Trophoblast cell (in vitro differentiated cells and primary cell): Measurements from ENCODE around the gene MYH10.

Experiments used
- DNase-seq, 2 donors: peaks; one replicate each; pipeline ENCODE4 v3.0.0-alpha.2; 2016
- H2AFZ ChIP-seq: 2 replicates; pipeline ENCODE4 v1.6.1; 2013; ENCODE audit warnings: low read length, moderate library complexity, mild to moderate bottlenecking; ENCODE audit not compliant: insufficient read depth, poor library complexity
- H2AK5ac ChIP-seq: 2 replicates; pipeline ENCODE4 v1.6.1; 2013; ENCODE audit warnings: mild to moderate bottlenecking, low read length
- H2BK120ac ChIP-seq: 2 replicates; pipeline ENCODE4 v1.6.1; 2013; ENCODE audit warnings: low read length, mild to moderate bottlenecking, moderate library complexity; ENCODE audit not compliant: insufficient read depth, poor library complexity
- H2BK12ac ChIP-seq: 2 replicates; pipeline ENCODE4 v1.6.1; 2013; ENCODE audit warnings: mild to moderate bottlenecking, low read length, moderate library complexity
- H2BK5ac ChIP-seq: 2 replicates; pipeline ENCODE4 v1.6.1; 2013; ENCODE audit warnings: low read length, low read depth, moderate library complexity, mild to moderate bottlenecking; ENCODE audit not compliant: poor library complexity
- H3K14ac ChIP-seq: 2 replicates; pipeline ENCODE4 v1.6.1; 2013; ENCODE audit warnings: mild to moderate bottlenecking, low read length
- H3K18ac ChIP-seq: 2 replicates; pipeline ENCODE4 v1.6.1; 2013; ENCODE audit warnings: mild to moderate bottlenecking, low read length
- H3K23ac ChIP-seq: 2 replicates; pipeline ENCODE4 v1.6.1; 2013; ENCODE audit warnings: low read length
- H3K27ac ChIP-seq: 2 replicates; pipeline ENCODE4 v1.5.1; 2013; ENCODE audit warnings: low read depth, mild to moderate bottlenecking, inconsistent platforms, low read length, moderate library complexity
- H3K27me3 ChIP-seq: 2 replicates; pipeline ENCODE4 v1.6.1; 2013; ENCODE audit warnings: inconsistent platforms, mild to moderate bottlenecking, low read length, moderate library complexity; ENCODE audit not compliant: insufficient read depth
- H3K36me3 ChIP-seq, 2 experiments: 1 replicate in 1 of 2; 2 replicates in 1 of 2; pipeline ENCODE4 v1.6.1; 2013; ENCODE audit warnings: low read length in 2 of 2, mild to moderate bottlenecking in 2 of 2, moderate library complexity in 1 of 2; ENCODE audit not compliant: insufficient read depth in 2 of 2, control insufficient read depth in 1 of 2
- H3K4ac ChIP-seq: 2 replicates; pipeline ENCODE4 v1.6.1; 2013; ENCODE audit warnings: low read depth, mild to moderate bottlenecking, low read length, moderate library complexity
- H3K4me1 ChIP-seq, 2 experiments: 1 replicate in 1 of 2; 2 replicates in 1 of 2; pipeline ENCODE4 v1.6.1; 2013; ENCODE audit warnings: low read length in 2 of 2, mild to moderate bottlenecking in 2 of 2, moderate library complexity in 1 of 2; ENCODE audit not compliant: insufficient read depth in 2 of 2, control insufficient read depth in 1 of 2
- H3K4me2 ChIP-seq: 2 replicates; pipeline ENCODE4 v1.6.1; 2013; ENCODE audit warnings: inconsistent platforms, mild to moderate bottlenecking, low read length, moderate library complexity
- H3K4me3 ChIP-seq: 2 replicates; pipeline ENCODE4 v1.5.1; 2013; ENCODE audit warnings: mild to moderate bottlenecking, low read depth, low read length, inconsistent platforms
- H3K79me1 ChIP-seq: one replicate; pipeline ENCODE4 v1.6.1; 2013; ENCODE audit warnings: low read length
- H3K79me2 ChIP-seq: 2 replicates; pipeline ENCODE4 v1.6.1; 2013; ENCODE audit warnings: low read length, mild to moderate bottlenecking; ENCODE audit not compliant: control insufficient read depth, insufficient read depth, poor library complexity
- H3K9ac ChIP-seq: 2 replicates; pipeline ENCODE4 v1.6.1; 2013; ENCODE audit warnings: mild to moderate bottlenecking, low read length
- H3K9me3 ChIP-seq: 2 replicates; pipeline ENCODE4 v1.6.1; 2013; ENCODE audit warnings: low read depth, mild to moderate bottlenecking, control low read depth, inconsistent platforms, low read length; ENCODE audit not compliant: insufficient read depth
- H4K12ac ChIP-seq: 2 replicates; pipeline ENCODE4 v1.6.1; 2013; ENCODE audit warnings: low read depth, mild to moderate bottlenecking, low read length, moderate library complexity
- H4K8ac ChIP-seq: 2 replicates; pipeline ENCODE4 v1.6.1; 2013; ENCODE audit warnings: low read depth, mild to moderate bottlenecking, low read length, moderate library complexity
- H4K91ac ChIP-seq: one replicate; pipeline ENCODE4 v1.6.1; 2013; ENCODE audit warnings: low read depth, mild to moderate bottlenecking, low read length, moderate library complexity
- WGBS: extraction: QIAGEN DNeasy Blood & Tissue Kit; methylation state at CpG from one replicate; pipeline ENCODE4 v1.1.7; 2013; ENCODE audit warnings: missing lambda C conversion rate; ENCODE audit not compliant: insufficient read length, insufficient coverage; ENCODE audit errors: extremely low coverage; 5-methylcytosine and 5-hydroxymethylcytosine counted together

MYH10 gene

GRCh38 chr17:8470447-8471047 is 160.0 kb downstream of the MYH10 start:
- H3K36me3 ChIP-seq, result peaks cover 55 to 67% of the 10 kb centered on the region in 2 experiments
- H3K4me3 ChIP-seq, result no peak overlapping the region
- H3K9me3 ChIP-seq, result no peaks in the 10 kb centered on the region
- no peak overlapping the region for H2BK120ac ChIP-seq
- no peak overlapping the region for H4K91ac ChIP-seq
- no peaks in the 10 kb centered on the region for H3K79me2 ChIP-seq
- no peak overlapping the region for H2BK12ac ChIP-seq
- no peak overlapping the region for H4K8ac ChIP-seq
- H3K14ac ChIP-seq, result no peak overlapping the region
- H3K4me1 ChIP-seq, result no peaks in the 10 kb centered on the region
- H3K18ac ChIP-seq, result no peak overlapping the region
- no peak overlapping the region for H2AK5ac ChIP-seq
- H3K9ac ChIP-seq, result no peak overlapping the region
- no peak overlapping the region for H3K4me2 ChIP-seq
- H2AFZ ChIP-seq, result no peak overlapping the region
- no peak overlapping the region for H3K23ac ChIP-seq
- DNase-seq, result no peak
- no peak overlapping the region for H4K12ac ChIP-seq
- WGBS, result no CpG with 5 or more reads among the region's 20 CpGs
- H2BK5ac ChIP-seq, result no peak overlapping the region
- no peaks in the 10 kb centered on the region for H3K27me3 ChIP-seq
- H3K4ac ChIP-seq, result no peak overlapping the region
- H3K27ac ChIP-seq, result no peak overlapping the region
- H3K79me1 ChIP-seq, result no peaks in the 10 kb centered on the region

GRCh38 chr17:8469964-8470363 is 160.6 kb downstream of the MYH10 start:
- H4K12ac ChIP-seq, result no peak overlapping the region
- no peak overlapping the region for H2AFZ ChIP-seq
- H3K4me2 ChIP-seq, result no peak overlapping the region
- H3K79me1 ChIP-seq, result no peaks in the 10 kb centered on the region
- H2BK120ac ChIP-seq, result no peak overlapping the region
- H3K27ac ChIP-seq, result no peak overlapping the region
- H3K14ac ChIP-seq, result no peak overlapping the region
- H3K9ac ChIP-seq, result no peak overlapping the region
- no peaks in the 10 kb centered on the region for H3K4me1 ChIP-seq
- no peak overlapping the region for H3K23ac ChIP-seq
- no peaks in the 10 kb centered on the region for H3K9me3 ChIP-seq
- H3K18ac ChIP-seq, result no peak overlapping the region
- DNase-seq, result no peak
- H3K79me2 ChIP-seq, result peaks cover 1% of the 10 kb centered on the region
- no peak overlapping the region for H3K4ac ChIP-seq
- H2AK5ac ChIP-seq, result no peak overlapping the region
- no peak overlapping the region for H4K91ac ChIP-seq
- H3K4me3 ChIP-seq, result no peak overlapping the region
- no peak overlapping the region for H2BK5ac ChIP-seq
- no peaks in the 10 kb centered on the region for H3K27me3 ChIP-seq
- peaks cover 52 to 65% of the 10 kb centered on the region in 2 experiments for H3K36me3 ChIP-seq
- H2BK12ac ChIP-seq, result no peak overlapping the region
- no peak overlapping the region for H4K8ac ChIP-seq
- no CpG with 5 or more reads among the region's 12 CpGs for WGBS

- H2AK5ac ChIP-seq, result no peak overlapping the region
- H2BK5ac ChIP-seq, result no peak overlapping the region
- no peak overlapping the region for H3K27ac ChIP-seq
- no CpG with 5 or more reads among the region's 3 CpGs for WGBS
- peaks cover 3% of the 10 kb centered on the region for H3K79me2 ChIP-seq
- H4K8ac ChIP-seq, result no peak overlapping the region
- no peak overlapping the region for H3K9ac ChIP-seq
- H3K9me3 ChIP-seq, result no peaks in the 10 kb centered on the region
- no peak for DNase-seq
- H3K18ac ChIP-seq, result no peak overlapping the region
- no peaks in the 10 kb centered on the region for H3K4me1 ChIP-seq
- no peak overlapping the region for H3K4me3 ChIP-seq
- no peak overlapping the region for H4K12ac ChIP-seq
- no peak overlapping the region for H2BK12ac ChIP-seq
- no peaks in the 10 kb centered on the region for H3K79me1 ChIP-seq
- H4K91ac ChIP-seq, result no peak overlapping the region
- no peak overlapping the region for H2AFZ ChIP-seq
- H3K4me2 ChIP-seq, result no peak overlapping the region
- H3K14ac ChIP-seq, result no peak overlapping the region
- H2BK120ac ChIP-seq, result no peak overlapping the region
- no peaks in the 10 kb centered on the region for H3K27me3 ChIP-seq
- no peak overlapping the region for H3K4ac ChIP-seq
- peaks cover 53 to 67% of the 10 kb centered on the region in 2 experiments for H3K36me3 ChIP-seq
- H3K23ac ChIP-seq, result no peak overlapping the region
Measured at GRCh38 chr17:8468980-8469379, 161.5 kb downstream of the MYH10 start.

GRCh38 chr17:8468127-8468526 is 162.4 kb downstream of the MYH10 start:
- H3K4me2 ChIP-seq, result no peak overlapping the region
- no peaks in the 10 kb centered on the region for H3K4me1 ChIP-seq
- peaks cover 51 to 66% of the 10 kb centered on the region in 2 experiments for H3K36me3 ChIP-seq
- H3K27ac ChIP-seq, result no peak overlapping the region
- no peak for DNase-seq
- no peaks in the 10 kb centered on the region for H3K9me3 ChIP-seq
- no peaks in the 10 kb centered on the region for H3K79me1 ChIP-seq
- H3K23ac ChIP-seq, result no peak overlapping the region
- H4K91ac ChIP-seq, result no peak overlapping the region
- no peak overlapping the region for H2BK5ac ChIP-seq
- H2AK5ac ChIP-seq, result no peak overlapping the region
- no CpG with 5 or more reads among the region's 9 CpGs for WGBS
- H3K27me3 ChIP-seq, result no peaks in the 10 kb centered on the region
- H2BK12ac ChIP-seq, result no peak overlapping the region
- H3K79me2 ChIP-seq, result peaks cover 3% of the 10 kb centered on the region
- H3K4ac ChIP-seq, result no peak overlapping the region
- H2BK120ac ChIP-seq, result no peak overlapping the region
- no peak overlapping the region for H4K12ac ChIP-seq
- H4K8ac ChIP-seq, result no peak overlapping the region
- H3K18ac ChIP-seq, result no peak overlapping the region
- no peak overlapping the region for H3K9ac ChIP-seq
- no peak overlapping the region for H2AFZ ChIP-seq
- H3K4me3 ChIP-seq, result no peak overlapping the region
- no peak overlapping the region for H3K14ac ChIP-seq
